HG03565 (cell line): ENCODE results near the gene EPN2.
"Not testable (repeated sequence)": the region's sequence is repeated elsewhere in the genome, so short reads cannot be mapped to it uniquely, and the experiment has no call there.

Experiments used
- ATAC-seq: cut with Tn5 transposase; IDR thresholded peaks from one replicate; pipeline ENCODE4 v1.9.1; 2021; ENCODE audit warnings: mild to moderate bottlenecking, moderate library complexity; ENCODE audit not compliant: unreplicated experiment

Gene EPN2

DNA sequence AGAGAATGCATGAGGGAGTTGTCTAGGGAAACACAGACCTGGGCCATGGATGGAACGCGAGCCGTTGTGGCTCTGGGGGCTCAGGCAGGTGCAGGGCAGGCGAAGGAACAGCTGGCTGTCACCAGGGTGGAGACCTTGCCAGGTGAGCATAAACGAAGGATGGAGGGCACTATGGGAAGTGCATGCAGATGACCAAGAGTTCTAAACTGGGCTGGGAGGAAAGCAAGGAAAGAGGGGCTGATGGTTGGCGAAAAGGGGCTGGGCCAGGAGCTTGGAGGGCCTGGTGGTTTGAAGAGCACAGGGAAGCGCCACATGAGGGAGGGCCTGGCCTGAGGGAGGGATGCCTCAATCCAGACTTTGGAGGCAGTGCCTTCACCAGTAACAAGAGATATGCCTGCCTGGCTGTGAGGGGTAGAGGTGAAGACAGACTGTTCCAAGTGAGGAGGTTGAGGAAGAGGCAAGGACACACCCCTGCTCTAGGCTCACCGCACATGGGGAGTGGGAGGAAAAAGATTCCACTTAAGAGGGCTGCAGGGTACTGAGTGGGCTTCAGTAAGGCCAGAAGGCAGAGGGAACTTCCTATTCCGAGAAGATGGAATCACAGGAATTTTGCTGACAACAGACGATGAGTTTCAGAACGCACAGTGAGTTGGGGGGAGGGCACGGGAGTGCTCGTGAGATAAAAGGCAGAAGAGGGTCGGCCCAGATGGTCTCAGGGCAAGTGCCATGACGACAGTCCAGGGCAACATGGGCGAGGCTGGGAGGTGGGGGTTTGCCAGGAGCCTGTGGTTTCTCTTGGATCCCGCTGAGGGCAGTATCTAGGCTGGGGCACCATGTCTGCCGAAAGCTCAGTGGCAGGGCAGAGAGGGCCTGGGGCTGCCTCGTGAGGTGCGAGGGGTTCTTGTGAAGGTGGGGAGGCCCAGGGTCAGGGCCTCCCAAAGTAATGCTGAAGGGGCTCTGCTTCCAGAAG is 104.8 kb downstream of the EPN2 start:
- ATAC-seq = no peak

- ATAC-seq = no peak
Observed at GRCh38 chr17:19342611-19343255, 105.6 kb downstream of the EPN2 start.

GRCh38 chr17:19343256-19343630 is 106.1 kb downstream of the EPN2 start:
- ATAC-seq = no peak

GRCh38 chr17:19343671-19344151 is 106.5 kb downstream of the EPN2 start:
- ATAC-seq = no peak

DNA sequence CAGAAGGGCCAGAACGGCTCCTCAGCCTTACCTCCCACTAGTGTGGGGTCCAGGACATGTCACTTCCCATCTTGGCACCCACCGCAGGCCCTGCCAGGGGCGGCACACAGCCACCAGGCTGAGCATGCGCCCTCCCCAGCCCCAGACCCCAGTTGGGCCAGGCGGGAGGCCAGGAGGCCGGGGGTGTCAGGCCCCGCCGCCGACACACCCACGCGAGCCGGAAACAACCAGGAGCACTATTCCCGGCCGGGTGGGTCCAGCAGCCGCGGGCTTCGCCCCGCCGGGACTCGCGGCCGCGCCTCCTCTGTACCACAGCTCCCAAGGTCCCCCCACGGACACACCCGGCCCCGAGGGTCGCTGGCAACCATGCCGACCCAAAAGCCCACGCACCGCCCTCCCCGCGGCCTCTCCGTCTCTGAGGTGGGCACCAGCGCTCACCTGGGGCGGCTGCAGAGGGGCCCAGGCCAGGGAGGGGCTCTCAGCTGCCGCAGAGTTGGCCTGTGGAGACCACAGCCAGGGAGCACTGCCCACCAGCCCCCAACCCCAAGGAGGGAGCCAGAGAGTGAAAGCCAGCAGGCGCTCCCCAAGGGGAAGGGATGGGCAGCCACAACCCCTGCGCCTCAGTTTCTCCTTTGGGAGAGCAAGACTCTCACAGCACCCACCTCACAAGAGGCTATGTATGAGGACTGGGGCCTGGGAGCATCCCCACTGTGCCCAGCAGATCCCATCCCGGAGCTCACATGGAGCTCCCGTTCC is 107.3 kb downstream of the EPN2 start:
- no peak for ATAC-seq

DNA sequence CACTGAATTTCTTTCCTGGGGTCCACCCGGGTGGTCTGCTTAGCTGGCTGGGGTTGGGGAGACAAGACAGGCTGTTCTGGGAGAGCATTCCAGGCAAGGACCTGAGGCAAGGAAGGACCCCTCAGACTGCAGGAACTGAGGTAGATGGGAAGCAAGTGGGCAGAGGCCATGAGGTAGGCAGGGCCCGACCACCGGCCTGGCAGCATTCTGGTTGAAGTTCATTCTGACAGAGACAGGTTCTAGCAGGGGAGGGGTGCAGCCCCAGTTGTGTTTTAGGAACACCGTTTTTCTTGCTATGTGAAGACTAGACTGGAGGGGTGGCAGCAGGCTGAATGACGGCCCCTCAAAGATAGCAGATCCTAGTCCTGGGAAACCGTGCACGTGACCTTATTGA is 107.9 kb downstream of the EPN2 start:
- no peak for ATAC-seq

GRCh38 chr17:19345486-19346350 is 108.6 kb downstream of the EPN2 start:
- no peak for ATAC-seq

DNA sequence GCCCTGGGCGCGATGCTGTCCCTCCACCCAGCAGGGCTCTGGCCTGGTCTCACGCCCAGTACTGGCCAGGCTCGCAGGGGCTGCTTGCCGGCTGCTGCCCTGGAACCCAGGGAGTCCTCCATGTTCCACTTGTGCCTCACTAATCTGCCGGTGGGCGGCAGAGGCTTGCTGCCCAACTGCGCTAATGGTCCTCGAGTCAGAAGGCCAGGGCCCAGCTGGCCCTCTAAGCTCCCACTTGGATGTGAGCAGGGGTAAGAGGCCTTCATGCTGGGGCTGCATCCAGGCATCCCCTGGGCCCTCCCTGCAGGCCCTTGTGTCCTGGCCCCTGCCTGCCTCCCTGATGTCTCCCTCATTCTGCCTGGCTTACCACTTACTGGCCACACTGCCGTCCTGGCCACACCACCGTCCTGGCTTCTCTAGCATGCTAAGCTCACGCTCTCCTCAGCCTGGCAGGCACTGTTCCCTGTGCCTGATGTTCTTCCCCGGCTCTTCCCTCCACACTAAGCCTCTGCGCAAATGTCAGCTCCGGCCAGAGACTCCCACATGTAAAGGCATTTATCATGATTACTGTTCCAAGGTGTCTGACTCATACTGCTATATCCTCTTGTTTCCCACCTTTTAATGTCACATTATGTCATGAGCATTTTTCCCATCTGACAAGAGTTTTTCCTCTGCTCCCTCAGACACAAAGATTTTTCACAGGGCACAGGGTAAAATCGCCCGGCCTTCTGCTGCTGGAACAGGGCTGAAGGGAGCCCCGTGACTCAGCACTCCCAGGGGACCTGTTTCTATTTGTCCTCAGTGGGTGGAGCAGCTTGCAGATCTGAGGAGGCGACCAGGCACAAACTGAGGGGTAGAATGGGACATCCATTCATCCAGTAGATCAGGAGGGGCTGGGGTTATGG is 109.4 kb downstream of the EPN2 start:
- ATAC-seq = no peak

DNA sequence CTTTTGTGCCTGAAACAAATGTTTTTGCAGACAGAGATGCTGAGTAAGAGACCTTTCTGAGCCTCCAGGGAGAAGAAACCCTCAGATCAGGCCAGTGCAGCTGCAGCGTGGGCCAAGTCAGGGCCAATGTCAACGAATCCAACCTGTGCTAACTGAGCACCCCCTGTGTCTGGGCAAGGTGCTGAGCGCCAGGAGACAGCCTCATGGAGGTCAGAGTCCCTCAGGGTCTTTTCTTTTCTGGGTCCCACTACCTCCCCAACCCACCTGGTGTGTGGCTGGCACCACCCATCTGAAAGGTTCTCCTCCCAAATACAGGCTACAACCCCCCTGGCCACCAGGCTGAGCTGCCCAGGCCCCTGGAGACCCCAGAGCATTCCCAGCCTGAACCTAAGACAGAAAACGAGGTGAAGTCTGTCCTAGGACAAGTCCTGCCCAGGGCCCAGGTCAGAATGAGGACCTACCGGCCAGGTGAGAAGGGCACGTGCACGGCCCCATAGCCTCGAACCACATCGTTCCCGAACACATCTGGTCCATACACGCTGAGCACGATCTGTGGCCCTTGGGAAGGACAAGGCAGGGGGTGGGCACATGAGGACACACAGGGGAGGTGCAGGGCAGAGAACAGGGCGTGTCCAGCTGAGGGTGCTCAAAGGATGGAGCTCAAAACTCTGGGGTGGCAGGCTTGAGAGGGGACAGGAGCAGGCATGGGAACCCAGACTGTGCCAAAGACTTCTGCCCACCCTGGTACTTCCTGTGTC is 110.3 kb downstream of the EPN2 start:
- no peak for ATAC-seq

- ATAC-seq = no peak
Observed at GRCh38 chr17:19348081-19348650, 111.0 kb downstream of the EPN2 start.

DNA sequence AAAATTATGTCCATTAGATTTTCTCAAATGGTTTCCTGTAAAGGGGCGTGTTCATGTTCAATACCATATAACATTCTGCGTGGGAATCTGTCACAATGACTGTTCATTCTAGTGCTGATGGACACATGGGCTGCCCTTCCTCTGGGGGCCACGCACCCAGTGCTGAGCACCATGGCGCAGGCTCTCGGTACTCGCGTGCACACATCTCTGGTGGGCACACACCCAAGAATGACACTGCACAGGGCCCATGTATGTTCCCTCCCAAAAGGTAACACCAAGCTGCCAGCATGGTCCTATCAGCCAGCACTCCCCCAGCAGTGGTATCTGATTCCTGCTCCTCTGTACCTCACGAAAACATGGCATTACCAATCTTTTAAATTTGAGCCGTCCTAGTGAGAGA is 111.6 kb downstream of the EPN2 start:
- no peak for ATAC-seq

DNA sequence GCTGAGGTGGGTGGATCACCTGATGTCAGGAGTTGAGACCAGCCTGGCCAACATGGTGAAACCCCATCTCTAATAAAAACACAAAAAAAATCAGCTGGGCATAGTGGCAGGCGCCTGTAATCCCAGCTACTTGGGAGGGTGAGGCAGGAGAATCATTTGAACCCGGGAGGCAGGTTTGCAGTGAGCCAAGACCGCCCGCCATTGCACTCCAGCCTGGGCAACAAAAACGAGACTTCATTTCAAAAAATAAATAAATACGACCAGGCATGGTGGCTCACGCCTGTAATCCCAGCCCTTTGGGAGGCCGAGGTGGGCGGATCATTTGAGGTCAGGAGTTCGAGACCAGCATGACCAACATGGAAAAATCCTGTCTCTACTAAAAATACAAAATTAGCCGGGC is 116.2 kb downstream of the EPN2 start:
- not testable (repeated sequence) for ATAC-seq

DNA sequence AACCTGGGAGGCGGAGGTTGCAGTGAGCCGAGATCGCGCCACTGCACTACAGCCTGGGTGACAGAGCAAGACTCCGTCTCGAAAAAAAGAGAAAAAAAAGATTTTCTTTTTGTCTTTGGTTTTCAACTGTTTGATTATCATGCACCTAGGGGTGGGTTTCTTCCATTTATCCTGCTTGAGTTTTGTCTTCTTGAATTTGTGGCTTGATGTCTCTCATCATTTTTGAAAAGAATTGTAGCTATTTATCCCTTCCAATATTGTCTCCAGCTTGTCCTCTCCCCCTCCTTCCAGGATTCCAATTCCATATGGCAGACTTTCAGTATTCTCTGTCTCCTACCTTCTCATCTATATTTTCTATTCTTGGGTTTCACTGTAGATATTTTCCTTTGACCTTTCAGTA is 117.6 kb downstream of the EPN2 start:
- no peak for ATAC-seq

DNA sequence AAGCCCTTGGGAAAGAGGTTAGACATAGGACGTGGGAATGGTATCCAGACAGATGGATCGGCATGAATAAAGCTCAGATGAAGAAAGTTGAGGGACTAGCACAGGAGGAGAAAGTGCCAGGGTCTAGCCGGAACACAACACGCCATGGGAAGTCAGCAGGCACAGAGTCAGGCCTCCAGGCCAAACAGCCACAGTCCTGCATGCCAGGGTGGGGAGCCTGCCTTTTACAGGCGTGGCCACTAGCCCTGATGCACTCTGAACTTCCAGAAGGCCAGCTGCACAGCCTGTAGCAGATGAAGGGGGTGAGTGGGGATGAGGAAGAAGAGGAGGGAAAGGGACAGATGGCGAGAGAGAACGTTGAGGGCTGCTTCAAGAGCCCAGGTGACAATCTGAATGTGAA is 120.2 kb downstream of the EPN2 start:
- no peak for ATAC-seq

DNA sequence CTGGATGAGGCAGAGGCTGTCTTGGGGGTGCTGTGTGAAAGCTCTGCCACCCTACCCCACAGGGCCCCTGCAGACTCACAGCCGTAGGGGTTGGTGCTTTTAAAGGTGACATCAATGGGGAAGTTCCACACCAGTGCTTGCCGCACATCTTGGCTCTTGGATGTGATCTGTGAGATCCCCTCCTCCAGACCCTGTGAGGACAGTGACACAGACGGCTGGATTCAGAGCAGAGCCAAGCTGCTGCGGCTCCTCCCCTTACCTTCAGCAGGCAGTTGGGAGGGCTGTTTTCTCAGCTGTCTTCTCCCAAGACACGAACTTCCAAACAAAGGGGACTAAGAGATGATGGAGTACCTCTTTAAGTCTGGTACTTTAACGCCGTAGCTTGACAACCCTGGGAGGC is 120.6 kb downstream of the EPN2 start:
- ATAC-seq = no peak

DNA sequence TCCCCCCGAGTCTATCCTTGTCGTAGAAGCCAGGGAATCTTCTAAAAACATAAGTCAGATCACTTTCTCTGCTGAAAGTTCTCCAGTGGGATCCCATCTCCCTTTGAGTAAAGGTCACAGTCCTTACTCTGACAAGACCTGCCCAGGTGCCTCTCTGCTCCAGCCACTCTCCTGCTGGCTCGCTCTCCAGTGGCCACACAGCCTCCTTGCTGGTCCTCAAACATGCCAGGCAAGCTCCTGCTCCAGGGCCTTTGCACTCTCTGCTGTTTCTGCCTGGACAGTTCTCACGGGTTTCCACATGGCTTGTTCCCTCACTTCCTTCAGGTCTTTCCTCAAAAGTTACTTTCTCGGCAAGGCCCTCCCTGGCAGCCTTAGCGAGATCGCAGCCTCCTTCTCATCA is 122.0 kb downstream of the EPN2 start:
- ATAC-seq = no peak

DNA sequence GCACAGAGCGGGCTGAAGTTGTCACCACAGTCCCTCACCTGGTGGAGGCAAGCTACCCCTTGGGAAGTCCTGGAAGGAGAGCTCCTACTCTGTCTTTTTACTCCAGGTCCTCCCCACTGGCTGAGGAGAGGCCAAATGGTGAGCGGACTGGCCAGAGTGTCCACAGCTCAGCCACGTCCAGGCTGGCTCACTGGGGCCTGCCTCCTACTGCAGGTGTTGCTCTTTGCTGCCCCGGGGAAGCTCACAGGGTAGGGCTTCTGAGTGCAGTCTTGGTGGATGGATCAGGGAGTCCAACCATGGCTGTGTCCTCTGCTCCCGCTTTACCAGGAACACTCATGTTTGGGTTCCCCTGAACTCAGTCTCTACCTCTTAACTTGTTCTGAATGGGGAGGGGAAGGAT is 122.7 kb downstream of the EPN2 start:
- no peak for ATAC-seq

- no peak for ATAC-seq
Observed at GRCh38 chr17:19360772-19361171, 123.6 kb downstream of the EPN2 start.
